ENCODE results near the gene KRI1.

Gene KRI1

GRCh38 chr19:10517760-10518443 is 47.9 kb downstream of the KRI1 start:
- no peak for DNase-seq

- no peak for DNase-seq
Observed at GRCh38 chr19:10517361-10517759, 48.5 kb downstream of the KRI1 start, which contains the start of gene S1PR5. Gene S1PR5, minus strand, starts transcription at chr19:10517447. Its CDS starts 2,436 bp downstream, at chr19:10515011.

GRCh38 chr19:10516671-10517286 is 49.0 kb downstream of the KRI1 start:
- no peak for DNase-seq

GRCh38 chr19:10516064-10516385 is 49.8 kb downstream of the KRI1 start:
- no peak for DNase-seq

- peak in 1 of 4 experiments; percentile 13 for DNase-seq
Observed at GRCh38 chr19:10514211-10515145, 51.3 kb downstream of the KRI1 start.

DNA sequence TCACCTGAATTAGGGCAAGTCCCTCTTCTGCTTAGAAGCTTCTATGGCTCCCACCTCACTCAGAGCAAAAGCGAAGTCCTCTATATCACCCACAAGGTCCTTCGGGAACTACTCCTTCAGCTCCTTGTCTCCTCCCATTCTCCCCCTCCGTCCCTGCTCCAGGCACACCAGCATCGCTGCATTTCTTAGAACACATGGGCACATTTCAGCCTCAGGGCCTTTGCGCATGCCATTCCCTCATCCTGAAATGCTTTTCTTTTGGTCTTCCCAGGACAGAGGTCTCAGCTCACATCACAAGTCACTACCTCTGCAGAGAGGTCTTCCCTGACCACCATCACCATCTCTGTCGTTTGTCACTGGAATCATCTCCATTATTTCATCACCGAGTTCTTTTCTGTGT is 52.6 kb downstream of the KRI1 start:
- no peak for DNase-seq

DNA sequence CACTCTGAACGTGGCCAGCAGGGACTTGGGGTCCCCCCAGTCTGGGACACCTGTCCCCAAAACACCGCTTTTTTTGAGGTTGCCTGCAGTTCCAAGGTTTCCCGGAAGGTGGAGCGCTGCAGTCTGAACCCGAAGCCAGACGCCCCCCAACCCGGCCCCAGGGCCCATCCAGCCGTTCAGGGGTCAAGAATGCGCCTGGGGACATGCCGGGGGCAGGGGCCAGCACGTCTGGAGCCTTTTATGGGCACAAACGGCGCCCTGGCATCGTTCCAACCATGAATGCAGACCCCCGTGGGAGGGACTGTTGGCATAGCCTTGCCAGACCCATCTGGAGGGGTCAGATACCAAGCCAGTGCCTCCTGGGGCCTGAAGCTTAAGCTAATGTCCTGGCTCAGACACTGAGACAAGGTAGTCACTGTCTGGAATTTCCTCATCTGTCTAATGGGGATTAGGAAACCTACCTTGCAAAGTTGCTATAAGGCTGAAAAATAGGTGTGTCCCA is 55.5 kb downstream of the KRI1 start:
- DNase-seq = peak in 3 of 4 experiments; percentile 17 to 56 (median 23)

DNA sequence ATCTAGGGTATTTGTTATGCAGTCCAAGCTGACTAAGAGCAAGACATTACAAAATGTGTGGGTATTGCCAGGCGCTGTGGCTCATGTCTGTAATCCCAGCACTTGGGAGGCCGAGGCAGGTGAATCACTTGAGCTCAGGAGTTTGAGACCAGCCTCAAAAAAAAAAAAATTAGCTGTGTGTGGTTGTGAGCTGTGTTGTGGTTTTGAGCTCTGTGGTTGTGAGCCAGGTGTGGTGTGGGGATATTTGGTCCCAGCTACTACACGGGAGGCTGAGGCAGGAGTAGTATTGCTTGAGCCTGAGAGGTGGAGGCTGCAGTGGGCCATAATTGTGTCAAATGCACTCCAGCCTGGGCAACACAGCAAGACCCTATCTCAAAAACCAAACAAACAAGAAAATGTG is 57.1 kb downstream of the KRI1 start:
- DNase-seq = no peak

GRCh38 chr19:10508036-10508435 is 57.8 kb downstream of the KRI1 start:
- no peak for DNase-seq

DNA sequence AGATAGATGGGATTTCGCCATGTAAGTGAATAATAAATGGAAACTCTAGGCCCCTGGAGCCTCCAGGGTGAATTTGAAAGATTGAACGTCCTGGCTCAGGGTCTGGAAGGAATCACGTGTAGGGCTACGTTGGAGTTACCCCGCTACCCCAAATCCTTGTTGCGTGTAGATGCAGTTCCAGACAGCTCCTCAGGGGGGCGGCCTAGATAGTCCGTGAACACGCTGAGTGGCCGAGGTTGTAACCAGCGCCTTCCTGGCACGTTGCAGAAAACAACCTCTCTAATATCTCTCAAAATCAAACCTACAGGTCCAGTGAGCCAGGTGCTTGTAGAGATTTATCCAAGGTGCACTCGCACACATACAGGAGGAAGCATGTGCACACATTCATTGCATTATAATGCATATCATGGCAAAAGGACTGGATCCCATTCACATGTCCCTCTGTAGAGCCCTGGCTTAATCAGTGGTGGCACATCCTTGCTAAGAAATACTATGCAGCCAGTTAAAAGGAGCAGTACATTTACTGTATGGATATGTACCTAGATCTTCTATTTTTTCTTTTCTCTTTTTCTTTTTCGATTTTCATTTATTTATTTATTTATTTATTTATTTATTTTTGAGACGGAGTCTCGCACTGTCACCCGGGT is 60.1 kb downstream of the KRI1 start:
- peak; percentile 60 to 79 (median 68) for DNase-seq

Measured in activated CD4-positive, CD25-positive, alpha-beta regulatory T cell (primary cell).